Chondrocyte (in vitro differentiated cells): ENCODE results near the gene KAZN. TPM values are rescaled to one million over a fixed set of nuclear protein-coding genes. Genes with fewer than 3 reads are reported as not detected.

Experiments
- DNase-seq: peaks from one replicate; pipeline ENCODE4 v3.0.0; 2021; ENCODE audit warnings: mixed read lengths, low spot score
- H3K27ac Mint-ChIP-seq: one replicate; pipeline ENCODE4 v1.8.0; 2021; ENCODE audit warnings: mild to moderate bottlenecking, moderate library complexity, mixed read lengths; ENCODE audit not compliant: unreplicated experiment
- H3K27me3 Mint-ChIP-seq: 2 replicates; pipeline ENCODE4 v1.8.0; 2021; ENCODE audit warnings: low read depth, mixed read lengths
- H3K36me3 Mint-ChIP-seq: 2 replicates; pipeline ENCODE4 v1.8.0; 2021; ENCODE audit warnings: low read depth, mixed read lengths
- H3K4me1 Mint-ChIP-seq: 2 replicates; pipeline ENCODE4 v1.8.0; 2021; ENCODE audit warnings: low read depth, mild to moderate bottlenecking, mixed read lengths
- H3K4me3 Mint-ChIP-seq: one replicate; pipeline ENCODE4 v1.8.0; 2021; ENCODE audit warnings: mild to moderate bottlenecking, moderate library complexity, mixed read lengths; ENCODE audit not compliant: unreplicated experiment
- H3K9me3 Mint-ChIP-seq: 2 replicates; pipeline ENCODE4 v1.8.0; 2021; ENCODE audit warnings: low read depth, mixed read lengths
- total RNA-seq: library from RNA; stranded (reverse); gene quantifications from 3 replicates; pipeline ENCODE4 v1.2.1, GENCODE V29; 2021
- TF ChIP-seq, protein P1 (sequence below): fragments of 200-600 bp; sonication (generic); IDR thresholded peaks from 2 replicates; pipeline ENCODE4 v1.5.0; 2021; ENCODE audit warnings: antibody characterized with exemption, mild to moderate bottlenecking, moderate library complexity

KAZN gene
- total RNA-seq, 1 donor from 2014 or later, result 29.6 TPM

DNA sequence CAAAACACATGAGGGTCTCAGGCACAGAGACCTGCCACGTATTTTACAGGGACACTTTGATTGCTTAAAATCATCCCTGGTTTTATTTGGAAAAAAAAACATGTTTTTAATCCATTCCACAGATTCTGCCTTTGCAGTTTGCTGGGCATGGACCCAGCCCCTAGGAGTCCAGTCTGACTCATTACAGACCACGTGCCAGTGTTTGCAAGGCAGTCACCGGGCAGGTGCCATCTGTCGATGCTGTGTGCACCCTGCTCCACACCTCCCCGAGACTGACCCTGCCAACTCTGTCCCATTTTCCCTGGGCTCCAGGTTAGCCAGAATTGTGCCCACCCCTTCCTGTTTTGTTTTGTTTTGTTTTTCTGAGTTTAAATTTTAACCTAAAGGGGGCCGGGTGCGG, 406.6 kb downstream of the KAZN start:
- no peaks in the 10 kb centered on the region for H3K27me3 Mint-ChIP-seq
- peaks cover 36% of the 10 kb centered on the region for H3K4me1 Mint-ChIP-seq
- H3K36me3 Mint-ChIP-seq, result no peaks in the 10 kb centered on the region
- H3K27ac Mint-ChIP-seq, result no peak overlapping the region
- H3K9me3 Mint-ChIP-seq, result peaks cover 6% of the 10 kb centered on the region
- TF ChIP-seq, protein P1, sequence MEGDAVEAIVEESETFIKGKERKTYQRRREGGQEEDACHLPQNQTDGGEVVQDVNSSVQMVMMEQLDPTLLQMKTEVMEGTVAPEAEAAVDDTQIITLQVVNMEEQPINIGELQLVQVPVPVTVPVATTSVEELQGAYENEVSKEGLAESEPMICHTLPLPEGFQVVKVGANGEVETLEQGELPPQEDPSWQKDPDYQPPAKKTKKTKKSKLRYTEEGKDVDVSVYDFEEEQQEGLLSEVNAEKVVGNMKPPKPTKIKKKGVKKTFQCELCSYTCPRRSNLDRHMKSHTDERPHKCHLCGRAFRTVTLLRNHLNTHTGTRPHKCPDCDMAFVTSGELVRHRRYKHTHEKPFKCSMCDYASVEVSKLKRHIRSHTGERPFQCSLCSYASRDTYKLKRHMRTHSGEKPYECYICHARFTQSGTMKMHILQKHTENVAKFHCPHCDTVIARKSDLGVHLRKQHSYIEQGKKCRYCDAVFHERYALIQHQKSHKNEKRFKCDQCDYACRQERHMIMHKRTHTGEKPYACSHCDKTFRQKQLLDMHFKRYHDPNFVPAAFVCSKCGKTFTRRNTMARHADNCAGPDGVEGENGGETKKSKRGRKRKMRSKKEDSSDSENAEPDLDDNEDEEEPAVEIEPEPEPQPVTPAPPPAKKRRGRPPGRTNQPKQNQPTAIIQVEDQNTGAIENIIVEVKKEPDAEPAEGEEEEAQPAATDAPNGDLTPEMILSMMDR, result no peak
- H3K4me3 Mint-ChIP-seq, result no peak overlapping the region
- DNase-seq, result no peak

DNA sequence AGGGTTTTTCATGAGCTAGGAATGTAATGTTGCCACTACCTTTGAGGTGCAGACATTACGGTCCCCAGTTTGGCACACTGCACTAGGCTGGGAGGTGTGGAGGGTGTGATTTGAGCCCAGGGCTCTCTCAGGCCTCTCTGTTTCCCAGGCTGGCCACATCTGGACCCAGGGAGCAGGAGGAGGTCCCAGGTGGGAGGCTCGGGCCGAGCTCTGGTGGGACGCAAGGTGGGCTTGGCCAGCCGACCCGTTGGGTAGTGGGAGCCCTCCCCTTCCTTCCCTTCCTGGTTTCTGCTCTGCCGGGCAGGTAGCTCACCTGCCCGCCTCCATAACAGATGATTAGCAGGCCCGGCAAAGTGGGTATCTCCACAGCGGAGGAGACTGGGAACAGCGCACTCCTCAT, 408.9 kb downstream of the KAZN start:
- Mint-ChIP-seq H3K36me3 (no peaks in the 10 kb centered on the region), H3K27ac (no peak overlapping the region), H3K27me3 (no peaks in the 10 kb centered on the region), H3K4me1 (peaks cover 32% of the 10 kb centered on the region), H3K4me3 (no peak overlapping the region), H3K9me3 (peaks cover 6% of the 10 kb centered on the region)
- DNase-seq, result no peak
- TF ChIP-seq, protein P1, result no peak

DNA sequence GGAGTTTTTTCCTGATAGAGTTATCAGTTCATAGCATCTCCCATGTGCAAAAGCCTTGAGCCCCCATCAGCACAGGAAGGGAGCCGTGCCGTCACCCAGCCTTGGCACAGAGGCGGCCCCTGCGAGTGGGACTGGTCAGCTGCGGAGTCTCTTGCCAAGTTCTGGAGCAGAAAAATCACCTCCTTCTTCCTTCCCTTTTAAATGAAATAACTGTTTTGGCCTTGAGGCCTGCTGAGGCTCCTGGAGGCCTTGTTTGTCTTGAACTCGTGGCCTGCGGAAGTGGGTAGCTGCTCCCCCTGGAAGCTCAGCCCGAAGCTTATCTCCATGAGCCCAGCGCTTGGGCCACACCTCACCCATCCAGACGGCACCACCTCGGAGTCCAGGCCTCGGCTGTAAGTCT, 409.4 kb downstream of the KAZN start:
- no peaks in the 10 kb centered on the region for H3K36me3 Mint-ChIP-seq
- no peak overlapping the region for H3K4me3 Mint-ChIP-seq
- peak overlapping the region; percentile 68 for H3K27ac Mint-ChIP-seq
- peaks cover 6% of the 10 kb centered on the region for H3K9me3 Mint-ChIP-seq
- H3K4me1 Mint-ChIP-seq, result peaks cover 32% of the 10 kb centered on the region
- no peaks in the 10 kb centered on the region for H3K27me3 Mint-ChIP-seq
- TF ChIP-seq, protein P1, result no peak
- no peak for DNase-seq

DNA sequence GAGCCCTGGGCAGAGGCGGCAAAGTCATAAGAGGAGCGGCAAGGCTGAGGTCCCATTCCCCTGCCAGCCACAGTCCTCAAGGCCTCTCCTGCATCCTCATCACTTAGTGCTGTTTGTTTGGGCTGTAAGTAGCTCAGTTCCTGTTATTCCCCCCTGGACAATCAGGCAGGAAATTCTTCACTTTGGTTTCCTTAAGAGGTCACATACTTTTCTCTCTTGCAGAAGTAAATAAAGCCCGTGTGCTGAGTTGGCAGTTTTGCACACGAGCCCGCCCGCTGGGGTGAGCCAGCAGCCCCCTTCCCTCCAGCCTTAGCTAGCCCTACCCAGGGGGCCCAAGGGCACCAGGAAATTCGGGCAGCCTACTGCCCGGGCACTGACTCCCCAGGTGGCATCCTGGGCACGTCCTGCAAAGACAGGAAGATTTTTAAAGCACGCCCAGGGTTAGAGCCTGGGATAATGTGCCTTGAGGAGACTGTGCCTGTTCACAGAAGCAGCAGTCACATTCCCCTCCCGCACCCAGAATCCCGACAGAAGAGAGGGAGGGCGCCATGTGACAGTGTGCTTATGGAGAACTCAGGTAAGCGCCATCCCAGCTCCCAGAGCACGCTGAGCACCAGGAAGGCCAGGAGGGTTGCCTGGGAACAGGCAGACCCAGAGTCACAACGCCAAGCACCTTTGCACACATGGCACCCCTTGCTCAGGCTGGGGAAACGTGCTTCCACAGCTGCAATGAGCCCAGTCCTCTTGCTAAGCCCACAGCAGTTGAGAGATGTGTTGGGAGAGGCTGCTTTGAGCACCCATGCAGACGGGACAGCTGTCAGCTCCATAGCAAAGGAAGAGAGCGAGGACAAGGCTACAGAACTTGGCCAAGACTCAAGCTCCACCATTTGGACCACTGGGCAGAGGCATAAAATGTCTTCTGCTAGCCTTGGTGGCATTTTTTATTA, 410.6 kb downstream of the KAZN start:
- TF ChIP-seq, protein P1, result no peak
- Mint-ChIP-seq H3K36me3 (no peaks in the 10 kb centered on the region), H3K27me3 (no peaks in the 10 kb centered on the region), H3K27ac (peak overlapping the region; percentile 79), H3K9me3 (peaks cover 6% of the 10 kb centered on the region), H3K4me1 (peaks cover 32% of the 10 kb centered on the region), H3K4me3 (no peak overlapping the region)
- DNase-seq, result no peak

DNA sequence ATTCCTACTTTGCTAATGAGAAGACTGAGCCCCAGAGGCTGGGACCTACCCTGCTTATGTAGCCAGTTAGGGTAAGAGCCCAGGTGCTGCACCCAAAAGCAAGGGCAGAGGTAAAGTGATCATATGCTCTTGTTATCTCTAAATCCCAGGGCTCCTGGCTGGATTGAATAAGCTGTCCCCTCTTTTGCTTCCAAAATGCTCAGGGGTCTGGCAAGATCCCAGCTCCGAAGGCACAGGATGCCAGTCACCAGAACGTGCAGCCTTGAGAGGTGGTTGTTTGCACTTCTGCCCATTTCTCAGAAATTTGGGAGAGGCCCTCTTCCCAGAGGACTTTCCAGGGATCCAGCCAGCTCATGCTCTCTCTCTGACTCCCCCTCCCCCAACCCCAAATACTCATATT, 412.7 kb downstream of the KAZN start:
- peaks cover 17% of the 10 kb centered on the region for H3K4me1 Mint-ChIP-seq
- no peaks in the 10 kb centered on the region for H3K27me3 Mint-ChIP-seq
- TF ChIP-seq, protein P1, result no peak
- no peaks in the 10 kb centered on the region for H3K36me3 Mint-ChIP-seq
- peaks cover 6% of the 10 kb centered on the region for H3K9me3 Mint-ChIP-seq
- no peak overlapping the region for H3K27ac Mint-ChIP-seq
- no peak overlapping the region for H3K4me3 Mint-ChIP-seq
- DNase-seq, result no peak
